ENCODE data around the gene C11orf91. TPM values are rescaled to one million over a fixed set of nuclear protein-coding genes. Genes with fewer than 3 reads are reported as not detected.

Gene C11orf91
- total RNA-seq, 4 donors from 2014 or later = not detected

GRCh38 chr11:33660962-33661361 lies 39.7 kb downstream of the C11orf91 start:
- no peaks in the 10 kb centered on the region for H3K4me1 ChIP-seq
- peaks cover 0 to 12% (median 0%) of the 10 kb centered on the region in 3 donors for H3K36me3 ChIP-seq
- 90 to 92% methylated on average over 4 of the region's 4 CpGs for WGBS, 2 donors
- TF ChIP-seq EP300 (IDR thresholded peaks at IDR 0.05) = no peak
- TF ChIP-seq, protein P1, sequence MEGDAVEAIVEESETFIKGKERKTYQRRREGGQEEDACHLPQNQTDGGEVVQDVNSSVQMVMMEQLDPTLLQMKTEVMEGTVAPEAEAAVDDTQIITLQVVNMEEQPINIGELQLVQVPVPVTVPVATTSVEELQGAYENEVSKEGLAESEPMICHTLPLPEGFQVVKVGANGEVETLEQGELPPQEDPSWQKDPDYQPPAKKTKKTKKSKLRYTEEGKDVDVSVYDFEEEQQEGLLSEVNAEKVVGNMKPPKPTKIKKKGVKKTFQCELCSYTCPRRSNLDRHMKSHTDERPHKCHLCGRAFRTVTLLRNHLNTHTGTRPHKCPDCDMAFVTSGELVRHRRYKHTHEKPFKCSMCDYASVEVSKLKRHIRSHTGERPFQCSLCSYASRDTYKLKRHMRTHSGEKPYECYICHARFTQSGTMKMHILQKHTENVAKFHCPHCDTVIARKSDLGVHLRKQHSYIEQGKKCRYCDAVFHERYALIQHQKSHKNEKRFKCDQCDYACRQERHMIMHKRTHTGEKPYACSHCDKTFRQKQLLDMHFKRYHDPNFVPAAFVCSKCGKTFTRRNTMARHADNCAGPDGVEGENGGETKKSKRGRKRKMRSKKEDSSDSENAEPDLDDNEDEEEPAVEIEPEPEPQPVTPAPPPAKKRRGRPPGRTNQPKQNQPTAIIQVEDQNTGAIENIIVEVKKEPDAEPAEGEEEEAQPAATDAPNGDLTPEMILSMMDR (IDR thresholded peaks at IDR 0.05) = no peak
- no peak for TF ChIP-seq POLR2A (IDR thresholded peaks at IDR 0.05)
- no peak overlapping the region for H3K27ac ChIP-seq
- DNase-seq (ENCODE audit: low spot score in 2 of 2) = no peak
- H3K27me3 ChIP-seq = no peaks in the 10 kb centered on the region
- no peak overlapping the region for H3K4me3 ChIP-seq
- no peaks in the 10 kb centered on the region for H3K9me3 ChIP-seq

DNA sequence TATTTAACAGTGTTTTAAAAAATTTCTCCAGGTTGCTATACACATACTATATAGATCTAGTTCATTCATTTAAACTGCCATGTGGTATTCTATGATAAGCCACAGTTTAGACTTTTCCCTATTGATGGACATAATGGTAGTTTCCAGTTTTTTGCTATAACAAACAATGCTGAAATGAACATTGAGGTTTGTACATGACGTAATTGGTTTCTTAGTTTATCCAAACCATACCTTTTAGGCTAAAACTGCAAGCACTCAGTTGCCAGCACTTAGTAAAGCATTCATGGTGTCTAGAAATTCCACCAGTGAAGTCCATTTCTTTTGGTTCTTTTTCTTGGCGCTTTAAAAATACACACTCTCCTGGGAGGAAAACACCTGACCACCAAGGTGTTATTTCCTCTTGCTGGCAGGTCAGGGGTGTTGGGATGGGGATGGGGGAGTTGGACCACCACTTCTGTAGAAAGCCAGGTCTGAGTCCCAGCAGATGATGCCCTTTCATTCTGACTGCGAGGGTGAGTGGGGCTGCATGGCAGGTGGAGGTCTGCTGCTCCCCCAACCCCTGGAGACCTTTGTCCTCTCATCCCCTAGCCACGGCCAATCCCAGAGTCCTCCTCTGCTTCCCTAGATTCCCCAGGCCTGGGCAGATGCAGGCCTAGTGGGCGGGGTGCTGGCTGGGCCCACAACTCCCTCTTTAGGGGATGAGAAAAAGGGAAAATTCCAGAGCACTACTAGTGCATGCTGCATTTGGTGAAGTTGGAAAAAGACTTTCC lies 41.1 kb downstream of the C11orf91 start:
- TF ChIP-seq, protein P1 (IDR thresholded peaks at IDR 0.05) = no peak
- TF ChIP-seq POLR2A (IDR thresholded peaks at IDR 0.05) = no peak
- TF ChIP-seq EP300 (IDR thresholded peaks at IDR 0.05) = no peak
- Histone ChIP-seq H3K36me3 (peaks cover 0 to 6% (median 0%) of the 10 kb centered on the region in 3 donors), H3K9me3 (no peaks in the 10 kb centered on the region), H3K4me1 (no peaks in the 10 kb centered on the region), H3K27me3 (no peaks in the 10 kb centered on the region), H3K27ac (no peak overlapping the region), H3K4me3 (no peak overlapping the region)
- DNase-seq (ENCODE audit: low spot score in 2 of 2) = no peak
- WGBS, 2 donors = 89 to 93% methylated on average over 5 of the region's 5 CpGs

DNA sequence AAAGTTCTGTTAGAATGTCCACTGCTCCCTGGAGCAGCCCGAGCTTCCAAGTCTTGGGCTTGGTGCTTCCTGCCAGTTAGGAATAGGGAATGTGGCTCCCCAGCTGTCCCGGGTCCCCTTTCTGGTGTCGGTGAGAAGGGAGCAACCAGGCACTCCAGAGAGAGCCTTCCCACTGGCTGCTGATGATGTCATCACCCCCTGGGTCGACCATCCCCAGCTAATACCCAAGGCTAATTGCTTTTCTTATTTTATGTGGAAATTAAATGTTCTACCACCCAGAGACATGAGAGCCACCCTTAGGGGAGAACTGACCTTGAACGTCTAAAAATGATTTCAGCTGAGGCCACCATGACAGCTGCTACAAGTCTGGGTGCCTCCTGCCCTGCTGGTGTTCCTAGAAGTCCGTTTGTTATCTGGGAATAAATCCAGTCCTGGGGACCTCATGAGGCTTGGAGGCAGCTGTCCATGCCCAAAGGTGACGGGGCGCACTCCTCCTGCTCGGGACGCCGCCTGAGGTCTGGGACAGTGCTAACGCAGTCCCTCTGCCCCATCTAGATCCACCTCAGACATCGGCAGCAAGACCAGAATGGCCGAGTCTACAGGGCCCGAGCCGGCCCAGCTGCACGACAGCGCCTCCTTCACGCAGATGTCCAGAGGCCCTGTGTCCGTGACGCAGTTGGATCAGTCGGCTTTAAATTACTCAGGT lies 42.3 kb downstream of the C11orf91 start:
- no peaks in the 10 kb centered on the region for H3K4me1 ChIP-seq
- 79 to 90% methylated on average over 20 to 22 of the region's 22 CpGs for WGBS, 2 donors

DNA sequence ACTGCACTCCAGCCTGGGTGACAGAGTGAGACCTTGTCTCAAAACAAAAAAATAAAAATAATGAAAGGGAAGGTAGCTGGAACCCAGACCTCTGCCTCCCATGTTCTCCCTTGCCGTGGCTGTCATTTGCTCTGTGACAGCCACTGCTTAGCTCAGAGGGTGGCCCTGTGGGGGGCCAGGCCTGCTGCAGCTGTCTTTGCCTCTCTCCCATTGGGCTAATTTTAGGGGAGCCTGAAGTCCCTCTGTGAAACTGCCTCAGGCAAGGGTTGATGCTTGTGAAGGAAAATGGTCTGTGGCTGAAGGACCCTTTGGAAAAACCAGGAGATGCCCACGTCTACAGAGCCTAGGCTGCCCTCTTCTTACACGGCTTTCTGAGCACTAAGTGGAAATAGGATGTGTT lies 42.9 kb downstream of the C11orf91 start:
- H3K36me3 ChIP-seq = peaks cover 0 to 6% (median 0%) of the 10 kb centered on the region in 3 donors
- no peak overlapping the region for H3K4me3 ChIP-seq
- no peak for DNase-seq (ENCODE audit: low spot score in 2 of 2)
- no peaks in the 10 kb centered on the region for H3K27me3 ChIP-seq
- WGBS, 2 donors = 81 to 86% methylated on average over 3 of the region's 3 CpGs
- H3K4me1 ChIP-seq = no peaks in the 10 kb centered on the region
- H3K9me3 ChIP-seq = no peaks in the 10 kb centered on the region
- no peak overlapping the region for H3K27ac ChIP-seq
- TF ChIP-seq, protein P1 (IDR thresholded peaks at IDR 0.05) = no peak
- no peak for TF ChIP-seq POLR2A (IDR thresholded peaks at IDR 0.05)
- TF ChIP-seq EP300 (IDR thresholded peaks at IDR 0.05) = no peak

More for the DNA sequence above, 42.3 kb downstream of the C11orf91 start:
- Histone ChIP-seq H3K27me3 (no peaks in the 10 kb centered on the region), H3K9me3 (no peaks in the 10 kb centered on the region), H3K4me3 (no peak overlapping the region), H3K27ac (no peak overlapping the region), H3K36me3 (peaks cover 0 to 6% (median 0%) of the 10 kb centered on the region in 3 donors)
- no peak for DNase-seq (ENCODE audit: low spot score in 2 of 2)
- TF ChIP-seq, protein P1 (IDR thresholded peaks at IDR 0.05) = no peak
- TF ChIP-seq EP300 (IDR thresholded peaks at IDR 0.05) = no peak

GRCh38 chr11:33656768-33657167 lies 43.9 kb downstream of the C11orf91 start:
- Histone ChIP-seq H3K4me1 (peaks cover 0 to 8% (median 0%) of the 10 kb centered on the region in 4 donors), H3K4me3 (no peak overlapping the region), H3K27me3 (no peaks in the 10 kb centered on the region), H3K27ac (no peak overlapping the region), H3K36me3 (peaks cover 0 to 6% (median 0%) of the 10 kb centered on the region in 3 donors), H3K9me3 (no peaks in the 10 kb centered on the region)
- WGBS, 2 donors = 82 to 93% methylated on average over 4 to 6 of the region's 7 CpGs
- DNase-seq (ENCODE audit: low spot score in 2 of 2) = no peak
- TF ChIP-seq EP300 (IDR thresholded peaks at IDR 0.05) (no peak), POLR2A (IDR thresholded peaks at IDR 0.05) (no peak)
- TF ChIP-seq, protein P1 (IDR thresholded peaks at IDR 0.05) = no peak
